OCI-LY7 (cell line): Measurements from ENCODE around the gene HELZ. TPM values are rescaled to one million over a fixed set of nuclear protein-coding genes. Genes with fewer than 3 reads are reported as not detected.

Experiments used
- BruUV-seq: library from RNA; stranded (reverse); fragments of 400-500 nt; replicated peaks from 2 replicates; lab custom pipeline; 2021; lab: Mats Ljungman, UMichigan
- CTCF ChIA-PET: fragments of 300-600 bp; sonication (Branson Sonifier 250); formaldehyde crosslinking; loops from one replicate; lab custom pipeline; 2022; ENCODE audit warnings: antibody characterized with exemption; ENCODE audit not compliant: unreplicated experiment; lab: Charles Lee
- POLR2A ChIA-PET: fragments of 300-600 bp; sonication (Branson Sonifier 250); formaldehyde crosslinking; loops from one replicate; lab custom pipeline; 2022; ENCODE audit warnings: antibody characterized with exemption; lab: Charles Lee
- DNase-seq: peaks from one replicate; pipeline ENCODE4 v3.0.0-alpha.2; 2015; ENCODE audit warnings: low spot score
- H2AFZ ChIP-seq: fragments of 200-600 bp; sonication (generic), shearing (Covaris generic); 2 replicates; pipeline ENCODE4 v1.6.1; 2014; ENCODE audit warnings: mild to moderate bottlenecking, antibody characterized with exemption, low read length, moderate library complexity
- H3K27ac ChIP-seq: fragments of 200-600 bp; sonication (generic); 2 replicates; pipeline ENCODE4 v1.5.1; 2014; ENCODE audit warnings: mixed run types, low read depth, mild to moderate bottlenecking, moderate library complexity, low read length, inconsistent platforms; ENCODE audit not compliant: poor library complexity, severe bottlenecking
- H3K36me3 ChIP-seq: fragments of 200-600 bp; sonication (generic); 2 replicates; pipeline ENCODE4 v1.6.1; 2014; ENCODE audit warnings: mild to moderate bottlenecking, antibody characterized with exemption, low read length, moderate library complexity, mixed read lengths; ENCODE audit not compliant: insufficient read depth
- H3K4me1 ChIP-seq: fragments of 200-600 bp; sonication (generic); 2 replicates; pipeline ENCODE4 v1.5.1; 2014; ENCODE audit warnings: mild to moderate bottlenecking, low read length; ENCODE audit not compliant: insufficient read depth, poor library complexity, severe bottlenecking
- H3K4me2 ChIP-seq: fragments of 200-600 bp; sonication (generic); 2 replicates; pipeline ENCODE4 v1.6.1; 2014; ENCODE audit warnings: mild to moderate bottlenecking, low read length
- H3K4me3 ChIP-seq: fragments of 200-600 bp; sonication (generic); 2 replicates; pipeline ENCODE4 v1.5.1; 2014; ENCODE audit warnings: mild to moderate bottlenecking, low read depth, low read length; ENCODE audit not compliant: poor library complexity, severe bottlenecking
- H3K79me2 ChIP-seq: fragments of 200-600 bp; sonication (generic); 2 replicates; pipeline ENCODE4 v1.6.1; 2016; ENCODE audit warnings: low read depth, mild to moderate bottlenecking, low read length, moderate library complexity, mixed read lengths; ENCODE audit not compliant: insufficient read depth
- H3K9me2 ChIP-seq: fragments of 200-600 bp; sonication (generic); 2 replicates; pipeline ENCODE4 v1.6.1; 2016; ENCODE audit warnings: mild to moderate bottlenecking, low read length, mixed read lengths; ENCODE audit not compliant: insufficient read depth
- H3K9me3 ChIP-seq: fragments of 200-600 bp; sonication (generic); 2 replicates; pipeline ENCODE4 v1.6.1; 2014; ENCODE audit warnings: mild to moderate bottlenecking, mixed run types, low read length, mixed read lengths
- H4K20me1 ChIP-seq: fragments of 200-600 bp; sonication (generic); 2 replicates; pipeline ENCODE4 v1.6.1; 2014; ENCODE audit warnings: mild to moderate bottlenecking, antibody characterized with exemption, low read length, moderate library complexity, mixed read lengths; ENCODE audit not compliant: insufficient read depth
- EZH2phosphoT487 ChIP-seq: fragments of 200-600 bp; sonication (generic); IDR thresholded peaks from 2 replicates; pipeline ENCODE4 v1.6.1; 2018; ENCODE audit warnings: low read depth, borderline replicate concordance, mild to moderate bottlenecking, mixed run types, antibody characterized with exemption, low read length, moderate library complexity, mixed read lengths
- intact Hi-C: fragments of 100-400 bp; cut with micrococcal nuclease; formaldehyde crosslinking; loops from one replicate; pipeline ENCODE4 v1.10.0; 2022; ENCODE audit not compliant: unreplicated experiment
- total RNA-seq, 2 experiments: library from RNA; depleted of rRNA in 1 of 2; stranded (reverse); fragments of >200 nt in 1 of 2; shearing (Covaris generic) in 1 of 2; gene quantifications; 2 replicates each; pipeline ENCODE4 v1.2.3, GENCODE V29; 2014 to 2022
- TF ChIP-seq, protein P1 (sequence below): fragments of 200-600 bp; sonication (generic); conservative IDR thresholded peaks from 2 replicates; pipeline ENCODE4 v1.5.1; 2014; ENCODE audit warnings: mild to moderate bottlenecking, antibody characterized with exemption, low read length, moderate library complexity, mixed read lengths

The HELZ gene
- total RNA-seq, 2 experiments from 2014 or later: 33.9 to 58.9 TPM

DNA sequence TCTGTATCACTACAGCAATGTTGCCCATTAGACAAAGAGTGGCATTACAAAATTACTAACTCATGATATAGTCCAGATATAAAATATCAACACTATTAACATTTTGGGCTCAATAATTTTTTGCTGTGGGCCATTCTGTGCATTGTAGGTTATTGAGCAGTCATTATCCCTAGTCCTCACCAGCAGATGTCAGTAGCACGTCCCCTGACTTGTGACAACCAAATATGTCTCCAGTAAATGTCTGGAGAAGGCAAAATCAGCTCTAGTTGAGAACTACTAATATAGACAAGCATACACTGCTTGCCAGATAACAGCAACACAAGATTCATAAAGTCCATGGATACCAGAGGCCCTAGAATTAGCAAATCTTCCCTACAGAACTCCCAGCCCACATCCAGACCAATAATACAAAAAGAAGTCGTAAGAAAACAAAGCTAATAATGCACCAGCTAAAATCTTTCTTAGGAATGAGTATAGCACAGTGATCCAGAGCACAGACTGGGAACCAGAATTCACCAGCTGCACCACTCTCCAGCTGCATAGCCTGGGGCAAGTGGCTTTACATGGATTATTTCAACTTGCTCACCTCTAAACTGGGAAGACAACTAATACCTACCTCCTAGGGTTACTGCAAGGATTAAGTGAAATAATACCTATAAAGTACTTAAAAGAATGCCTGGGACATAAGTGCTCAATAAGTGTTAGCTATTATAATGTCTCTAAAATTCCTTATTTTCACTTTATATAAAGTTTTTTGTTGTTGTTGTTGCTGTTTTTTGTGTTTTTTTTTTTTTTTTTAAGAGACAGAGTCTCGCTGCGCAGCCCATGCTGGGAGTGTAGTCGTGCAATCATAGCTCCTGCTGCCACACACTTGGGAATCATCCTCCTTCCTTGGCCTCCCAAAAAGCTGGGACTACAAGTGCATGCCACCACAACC, 23.7 kb downstream of the HELZ start:
- Histone ChIP-seq H3K9me3 (peaks cover 5% of the 10 kb centered on the region; the same call in 1 of the 2 replicates), H3K4me1 (no peaks in the 10 kb centered on the region), H3K4me3 (no peak overlapping the region), H3K27ac (no peak overlapping the region), H3K4me2 (no peak overlapping the region), H3K9me2 (no peaks in the 10 kb centered on the region), H4K20me1 (no peaks in the 10 kb centered on the region), H2AFZ (no peak overlapping the region), H3K36me3 (peaks cover 72% of the 10 kb centered on the region), H3K79me2 (peaks cover 6% of the 10 kb centered on the region; the same call in 1 of the 2 replicates)
- no TSS peak for BruUV-seq
- ChIA-PET CTCF (no interaction called here), POLR2A (interaction anchor here (0.6 to 0.9 kb wide), 3 partner anchors 31 to 961 kb away, joined by 3 to 5 read pairs (median 3); no protein-coding TSS in a partner anchor)
- DNase-seq: peak; percentile 30
- intact Hi-C loops: loop anchor here (2.0 kb wide), 1 partner anchor 71 kb away; no protein-coding TSS in a partner anchor
- no peak for TF ChIP-seq EZH2phosphoT487
- TF ChIP-seq, protein P1, sequence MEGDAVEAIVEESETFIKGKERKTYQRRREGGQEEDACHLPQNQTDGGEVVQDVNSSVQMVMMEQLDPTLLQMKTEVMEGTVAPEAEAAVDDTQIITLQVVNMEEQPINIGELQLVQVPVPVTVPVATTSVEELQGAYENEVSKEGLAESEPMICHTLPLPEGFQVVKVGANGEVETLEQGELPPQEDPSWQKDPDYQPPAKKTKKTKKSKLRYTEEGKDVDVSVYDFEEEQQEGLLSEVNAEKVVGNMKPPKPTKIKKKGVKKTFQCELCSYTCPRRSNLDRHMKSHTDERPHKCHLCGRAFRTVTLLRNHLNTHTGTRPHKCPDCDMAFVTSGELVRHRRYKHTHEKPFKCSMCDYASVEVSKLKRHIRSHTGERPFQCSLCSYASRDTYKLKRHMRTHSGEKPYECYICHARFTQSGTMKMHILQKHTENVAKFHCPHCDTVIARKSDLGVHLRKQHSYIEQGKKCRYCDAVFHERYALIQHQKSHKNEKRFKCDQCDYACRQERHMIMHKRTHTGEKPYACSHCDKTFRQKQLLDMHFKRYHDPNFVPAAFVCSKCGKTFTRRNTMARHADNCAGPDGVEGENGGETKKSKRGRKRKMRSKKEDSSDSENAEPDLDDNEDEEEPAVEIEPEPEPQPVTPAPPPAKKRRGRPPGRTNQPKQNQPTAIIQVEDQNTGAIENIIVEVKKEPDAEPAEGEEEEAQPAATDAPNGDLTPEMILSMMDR: peak; percentile 75

DNA sequence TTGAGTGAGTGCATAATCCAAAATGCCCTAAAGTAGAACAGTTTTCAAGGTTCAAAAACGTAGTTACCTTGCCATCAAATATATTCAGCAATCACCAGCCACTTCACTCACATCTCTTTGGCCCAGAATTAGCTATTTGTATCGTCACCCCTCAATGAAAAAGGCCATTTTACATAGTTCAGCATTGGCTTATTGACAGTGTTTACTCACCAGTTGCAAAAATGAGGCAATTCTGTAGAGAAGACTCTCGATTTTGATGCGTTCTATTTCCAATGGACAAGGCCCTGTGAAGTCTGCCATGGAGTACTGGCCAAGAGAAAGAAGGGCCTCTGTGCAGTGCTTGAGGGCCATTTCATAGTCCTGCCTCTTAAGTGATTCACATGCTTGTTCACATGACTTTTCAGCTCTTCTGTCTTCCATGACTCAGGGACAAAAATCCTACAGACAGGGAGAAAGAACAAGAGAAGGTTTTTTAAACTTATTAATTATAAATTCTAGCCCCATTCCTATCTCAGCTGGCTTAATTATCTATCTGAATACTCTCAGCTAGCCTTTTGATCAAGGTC, 26.5 kb downstream of the HELZ start:
- ChIA-PET CTCF (no interaction called here), POLR2A (interaction anchor here (0.6 kb wide), 1 partner anchor 40 kb away, joined by 4 read pairs; no protein-coding TSS in a partner anchor)
- H2AFZ ChIP-seq: no peak overlapping the region
- H3K27ac ChIP-seq: no peak overlapping the region
- H3K4me1 ChIP-seq: no peaks in the 10 kb centered on the region
- H3K9me3 ChIP-seq: no peaks in the 10 kb centered on the region
- H3K9me2 ChIP-seq: no peaks in the 10 kb centered on the region
- H3K4me2 ChIP-seq: no peak overlapping the region
- no peaks in the 10 kb centered on the region for H4K20me1 ChIP-seq
- intact Hi-C loops: no loop called here
- H3K36me3 ChIP-seq: peaks cover 68% of the 10 kb centered on the region
- BruUV-seq: no TSS peak
- no peak for TF ChIP-seq EZH2phosphoT487
- TF ChIP-seq, protein P1: no peak
- DNase-seq: no peak
- H3K79me2 ChIP-seq: 0 out of 2 replicates have a peak, but pooled peaks cover 6% of the 10 kb centered on the region
- H3K4me3 ChIP-seq: no peak overlapping the region
